GM12892 (cell line): ENCODE measurements around the gene ZNF169.
"Not testable (repeated sequence)": the region's sequence is repeated elsewhere in the genome, so short reads cannot be mapped to it uniquely, and the experiment has no call there.

Experiments used
- POLR2A ChIP-seq: IDR thresholded peaks from 2 replicates; pipeline ENCODE4 v1.6.1; 2011; ENCODE audit warnings: low read depth, low read length, control low read depth
- POLR2AphosphoS5 ChIP-seq: IDR thresholded peaks from 2 replicates; pipeline ENCODE4 v1.6.1; 2011; ENCODE audit warnings: low read depth, low read length, control low read depth

GRCh38 chr9:94317949-94318657, 59.0 kb downstream of the ZNF169 start:
- TF ChIP-seq POLR2AphosphoS5, POLR2A: not testable (repeated sequence)
